Measurements from ENCODE around the gene TAF3.

DNA sequence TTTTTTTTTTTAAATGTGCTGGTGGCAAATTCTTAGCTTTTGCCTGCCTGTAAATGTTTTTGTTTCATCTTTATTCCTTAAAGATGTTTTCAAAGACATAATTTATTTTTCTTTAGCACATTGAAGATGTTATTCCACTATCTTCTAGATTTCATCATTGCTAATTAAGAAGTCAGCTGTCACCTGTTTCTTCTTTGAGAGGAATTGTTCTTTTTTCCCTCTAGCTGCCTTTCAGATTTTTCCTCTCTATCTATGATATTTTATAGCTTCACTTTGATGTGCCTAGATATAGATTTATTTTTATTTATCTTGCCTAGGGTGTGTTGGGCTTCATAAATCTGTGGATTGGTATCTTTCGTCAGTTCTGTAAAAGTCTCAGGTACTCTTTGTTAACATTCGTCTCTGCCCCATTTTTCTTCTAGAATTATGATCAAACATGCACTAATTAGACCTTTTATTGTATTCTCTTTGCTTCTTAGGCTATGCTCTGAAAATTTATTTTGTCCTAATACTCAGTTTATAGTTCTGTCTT lies 186.2 kb downstream of the TAF3 start:
- TF ChIP-seq, protein P1, sequence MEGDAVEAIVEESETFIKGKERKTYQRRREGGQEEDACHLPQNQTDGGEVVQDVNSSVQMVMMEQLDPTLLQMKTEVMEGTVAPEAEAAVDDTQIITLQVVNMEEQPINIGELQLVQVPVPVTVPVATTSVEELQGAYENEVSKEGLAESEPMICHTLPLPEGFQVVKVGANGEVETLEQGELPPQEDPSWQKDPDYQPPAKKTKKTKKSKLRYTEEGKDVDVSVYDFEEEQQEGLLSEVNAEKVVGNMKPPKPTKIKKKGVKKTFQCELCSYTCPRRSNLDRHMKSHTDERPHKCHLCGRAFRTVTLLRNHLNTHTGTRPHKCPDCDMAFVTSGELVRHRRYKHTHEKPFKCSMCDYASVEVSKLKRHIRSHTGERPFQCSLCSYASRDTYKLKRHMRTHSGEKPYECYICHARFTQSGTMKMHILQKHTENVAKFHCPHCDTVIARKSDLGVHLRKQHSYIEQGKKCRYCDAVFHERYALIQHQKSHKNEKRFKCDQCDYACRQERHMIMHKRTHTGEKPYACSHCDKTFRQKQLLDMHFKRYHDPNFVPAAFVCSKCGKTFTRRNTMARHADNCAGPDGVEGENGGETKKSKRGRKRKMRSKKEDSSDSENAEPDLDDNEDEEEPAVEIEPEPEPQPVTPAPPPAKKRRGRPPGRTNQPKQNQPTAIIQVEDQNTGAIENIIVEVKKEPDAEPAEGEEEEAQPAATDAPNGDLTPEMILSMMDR (IDR thresholded peaks at IDR 0.05), result no peak
- no peak for TF ChIP-seq EP300 (IDR thresholded peaks at IDR 0.05)

All from stomach (tissue), 4 donors.